Keratinocyte (primary cell): ENCODE measurements around the gene TXLNB. TPM values are rescaled to one million over a fixed set of nuclear protein-coding genes. Genes with fewer than 3 reads are reported as not detected.

ENCODE experiments used
- DNase-seq: peaks from one replicate; pipeline ENCODE4 v3.0.0-alpha.2; 2011; ENCODE audit warnings: low read depth, missing footprints, low spot score
- FAIRE-seq: peaks from 2 replicates; lab custom pipeline; 2011; peaks lifted over from hg19 to GRCh38; lab: Jason Lieb, UNC
- H2AFZ ChIP-seq: 2 replicates; pipeline ENCODE4 v1.6.0; 2012; ENCODE audit warnings: low read length, control low read depth, inconsistent platforms; ENCODE audit not compliant: control insufficient read depth
- H3K27ac ChIP-seq: 2 replicates; pipeline ENCODE4 v1.5.1; 2011; ENCODE audit warnings: low read length; ENCODE audit not compliant: control insufficient read depth, insufficient read depth
- H3K27me3 ChIP-seq: 3 replicates; pipeline ENCODE4 v1.6.0; 2011; ENCODE audit warnings: low read length; ENCODE audit not compliant: control insufficient read depth, insufficient read depth; ENCODE audit errors: extremely low read depth
- H3K36me3 ChIP-seq, 2 experiments: 2 replicates in 1 of 2; 3 replicates in 1 of 2; pipeline ENCODE4 v1.5.1; 2011; ENCODE audit warnings: low read length in 2 of 2, mild to moderate bottlenecking in 1 of 2; ENCODE audit not compliant: control insufficient read depth in 2 of 2, insufficient read depth in 2 of 2; ENCODE audit errors: extremely low read depth in 1 of 2
- H3K4me1 ChIP-seq: 3 replicates; pipeline ENCODE4 v1.5.1; 2011; ENCODE audit warnings: low read length; ENCODE audit not compliant: control insufficient read depth, insufficient read depth; ENCODE audit errors: extremely low read depth
- H3K4me2 ChIP-seq: 3 replicates; pipeline ENCODE4 v1.6.0; 2011; ENCODE audit warnings: low read depth, low read length; ENCODE audit not compliant: control insufficient read depth, insufficient read depth; ENCODE audit errors: extremely low read depth
- H3K4me3 ChIP-seq, 3 experiments: fragments of 200-600 bp in 1 of 3; sonication (generic) in 1 of 3; 2 replicates in 2 of 3; 3 replicates in 1 of 3; pipeline ENCODE4 v1.5.1; 2011 to 2016; ENCODE audit warnings: low read length in 3 of 3, mild to moderate bottlenecking in 3 of 3, control low read depth in 2 of 3, inconsistent platforms in 1 of 3, low read depth in 1 of 3, mixed read lengths in 1 of 3, mixed run types in 1 of 3, moderate library complexity in 1 of 3; ENCODE audit not compliant: control insufficient read depth in 2 of 3, insufficient read depth in 2 of 3; ENCODE audit errors: extremely low read depth in 1 of 3
- H3K79me2 ChIP-seq: 2 replicates; pipeline ENCODE4 v1.6.0; 2012; ENCODE audit warnings: low read length; ENCODE audit not compliant: control insufficient read depth, insufficient read depth
- H3K9ac ChIP-seq: 3 replicates; pipeline ENCODE4 v1.6.0; 2011; ENCODE audit warnings: low read length; ENCODE audit not compliant: control insufficient read depth, insufficient read depth; ENCODE audit errors: extremely low read depth
- H3K9me1 ChIP-seq: 3 replicates; pipeline ENCODE4 v1.6.0; 2011; ENCODE audit warnings: low read length; ENCODE audit not compliant: control insufficient read depth, insufficient read depth; ENCODE audit errors: extremely low read depth
- H3K9me3 ChIP-seq: 2 replicates; pipeline ENCODE4 v1.5.1; 2012; ENCODE audit warnings: low read depth, low read length; ENCODE audit not compliant: control insufficient read depth
- H4K20me1 ChIP-seq: 3 replicates; pipeline ENCODE4 v1.6.0; 2011; ENCODE audit warnings: low read length; ENCODE audit not compliant: control insufficient read depth, insufficient read depth; ENCODE audit errors: extremely low read depth
- CTCF ChIP-seq, 3 experiments: IDR thresholded peaks in 1 of 3; conservative IDR thresholded peaks in 1 of 3; optimal IDR thresholded peaks in 1 of 3; 2 replicates in 2 of 3; 3 replicates in 1 of 3; pipeline versions ENCODE3 to v1.5.1; 2011; ENCODE audit warnings: low read length in 3 of 3, mild to moderate bottlenecking in 3 of 3, moderate library complexity in 2 of 3, control low read depth in 1 of 3, inconsistent platforms in 1 of 3; ENCODE audit not compliant: insufficient read depth in 2 of 3; ENCODE audit errors: extremely low read depth in 1 of 3
- EZH2 ChIP-seq: IDR thresholded peaks from one replicate; pipeline ENCODE4 v1.6.1; 2012; ENCODE audit warnings: inconsistent platforms, mild to moderate bottlenecking, low read length, moderate library complexity
- dilution Hi-C: fragments of 300-500 bp; cut with MboI; formaldehyde crosslinking; loops from one replicate; pipeline ENCODE4 v1.7.0; 2020; ENCODE audit warnings: low sequenced_read_pairs; ENCODE audit not compliant: extremely low pct_ligation_motif_present
- polyA plus RNA-seq, 5 experiments: library from polyadenylated mRNA; depleted of rRNA in 3 of 5; stranded (reverse) in 3 of 5; stranded (forward) in 1 of 5; unstranded in 1 of 5; fragments of >200 nt; gene quantifications; 1 replicate in 1 of 5; 2 replicates in 3 of 5; 3 replicates in 1 of 5; pipeline versions ENCODE4 v1.2.1 to v1.2.3, GENCODE V29; 2011 to 2012; ENCODE audit warnings: missing spikeins in 2 of 5, low read depth in 1 of 5, low replicate concordance in 1 of 5

TXLNB gene
- polyA plus RNA-seq, 1 donor (not counting 4 experiments of a cell fraction or from before 2014, with no cell fraction given): 0.03 TPM

GRCh38 chr6:139278190-139278589 lies 13.6 kb downstream of the TXLNB start:
- H3K27me3 ChIP-seq: no peaks in the 10 kb centered on the region
- DNase-seq (no peak), FAIRE-seq (no peak)
- H4K20me1 ChIP-seq: no peaks in the 10 kb centered on the region
- no peaks in the 10 kb centered on the region for H3K4me1 ChIP-seq
- no peak overlapping the region for H3K9ac ChIP-seq
- dilution Hi-C loops: no loop called here
- H3K9me3 ChIP-seq: no peaks in the 10 kb centered on the region
- no peak overlapping the region for H3K27ac ChIP-seq
- H3K4me2 ChIP-seq: no peak overlapping the region
- no peaks in the 10 kb centered on the region for H3K79me2 ChIP-seq
- H2AFZ ChIP-seq: no peak overlapping the region
- no peaks in the 10 kb centered on the region for H3K36me3 ChIP-seq
- no peak overlapping the region for H3K4me3 ChIP-seq
- no peaks in the 10 kb centered on the region for H3K9me1 ChIP-seq
- TF ChIP-seq EZH2 (no peak), CTCF (optimal IDR thresholded peaks at IDR 0.05 in 1 of 3, IDR thresholded peaks at IDR 0.05 in 1 of 3, conservative IDR thresholded peaks at IDR 0.05 in 1 of 3; ENCODE audit: extremely low read depth in 1 of 3, insufficient read depth in 2 of 3, low read length in 3 of 3) (no peak)

- TF ChIP-seq EZH2 (no peak), CTCF (optimal IDR thresholded peaks at IDR 0.05 in 1 of 3, IDR thresholded peaks at IDR 0.05 in 1 of 3, conservative IDR thresholded peaks at IDR 0.05 in 1 of 3; ENCODE audit: extremely low read depth in 1 of 3, insufficient read depth in 2 of 3, low read length in 3 of 3) (no peak)
- H3K79me2 ChIP-seq: no peaks in the 10 kb centered on the region
- FAIRE-seq (no peak), DNase-seq (no peak)
- no peak overlapping the region for H3K27ac ChIP-seq
- H3K4me3 ChIP-seq: no peak overlapping the region
- H3K36me3 ChIP-seq: no peaks in the 10 kb centered on the region
- no peak overlapping the region for H3K9ac ChIP-seq
- H3K9me3 ChIP-seq: no peaks in the 10 kb centered on the region
- no peaks in the 10 kb centered on the region for H3K27me3 ChIP-seq
- dilution Hi-C loops: no loop called here
- H3K4me2 ChIP-seq: no peak overlapping the region
- H4K20me1 ChIP-seq: no peaks in the 10 kb centered on the region
- no peaks in the 10 kb centered on the region for H3K9me1 ChIP-seq
- no peak overlapping the region for H2AFZ ChIP-seq
- no peaks in the 10 kb centered on the region for H3K4me1 ChIP-seq
Observed at GRCh38 chr6:139277587-139277986, 14.2 kb downstream of the TXLNB start.
